Lower lobe of right lung (tissue), 2 donors: ENCODE measurements around the gene RAB21. TPM values are rescaled to one million over a fixed set of nuclear protein-coding genes. Genes with fewer than 3 reads are reported as not detected.

Source experiments
- ATAC-seq, 2 donors: fragments of 200-7000 bp; cut with Tn5 transposase; one replicate each; pipeline ENCODE4 v1.9.1; 2020 to 2022; ENCODE audit warnings: mild to moderate bottlenecking in 2 of 2, moderate library complexity in 2 of 2
- DNase-seq: peaks from one replicate; pipeline ENCODE4 v3.0.0-alpha.2; 2020
- H3K27ac ChIP-seq: fragments of 200-600 bp; one replicate; pipeline ENCODE4 v1.8.0; 2022
- H3K27me3 ChIP-seq: fragments of 200-600 bp; one replicate; pipeline ENCODE4 v1.8.0; 2022; ENCODE audit warnings: low read depth
- H3K36me3 ChIP-seq: fragments of 200-600 bp; one replicate; pipeline ENCODE4 v1.8.0; 2022; ENCODE audit warnings: mild to moderate bottlenecking
- H3K4me1 ChIP-seq: fragments of 200-600 bp; one replicate; pipeline ENCODE4 v1.8.0; 2022
- H3K4me3 ChIP-seq: fragments of 200-600 bp; one replicate; pipeline ENCODE4 v1.8.0; 2022; ENCODE audit warnings: mild to moderate bottlenecking
- H3K9me3 ChIP-seq: fragments of 200-600 bp; one replicate; pipeline ENCODE4 v1.8.0; 2022
- CTCF ChIP-seq: fragments of 200-600 bp; IDR thresholded peaks from one replicate; pipeline ENCODE4 v1.8.0; 2022; ENCODE audit warnings: antibody characterized with exemption, mild to moderate bottlenecking
- intact Hi-C: fragments of 100-400 bp; cut with DNase I; formaldehyde crosslinking; loops from one replicate; pipeline ENCODE4 v1.11.0; 2022
- total RNA-seq: library from RNA; stranded (reverse); fragmentation: NEBNext Ultra II Directional; extraction: Animal tissue kit (Norgen Biotek cat#: 25700); gene quantifications from one replicate; pipeline ENCODE4 v1.2.1, GENCODE V29; 2021
- donor health status: DM: no; HTN: yes; CAD: no; lungs with severe emphysema.

Gene RAB21
- total RNA-seq, 1 donor from 2014 or later, result 67.1 TPM

GRCh38 chr12:71787580-71787979 is 32.9 kb downstream of the RAB21 start:
- DNase-seq (no peak), ATAC-seq (no peak)
- no peak overlapping the region for H3K27ac ChIP-seq
- H3K9me3 ChIP-seq, result no peaks in the 10 kb centered on the region
- no peaks in the 10 kb centered on the region for H3K27me3 ChIP-seq
- no peak for TF ChIP-seq CTCF
- H3K4me3 ChIP-seq, result no peak overlapping the region
- H3K4me1 ChIP-seq, result no peaks in the 10 kb centered on the region
- H3K36me3 ChIP-seq, result peaks cover 52% of the 10 kb centered on the region
- intact Hi-C loops, result no loop called here

GRCh38 chr12:71790331-71790730 is 35.7 kb downstream of the RAB21 start:
- Histone ChIP-seq H3K27me3 (no peaks in the 10 kb centered on the region), H3K27ac (no peak overlapping the region), H3K9me3 (no peaks in the 10 kb centered on the region), H3K4me1 (no peaks in the 10 kb centered on the region), H3K4me3 (no peak overlapping the region), H3K36me3 (peaks cover 37% of the 10 kb centered on the region)
- intact Hi-C loops, result no loop called here
- TF ChIP-seq CTCF, result no peak
- ATAC-seq (no peak), DNase-seq (no peak)

GRCh38 chr12:71791473-71792150 is 36.9 kb downstream of the RAB21 start:
- Histone ChIP-seq H3K4me3 (no peak overlapping the region), H3K27me3 (no peaks in the 10 kb centered on the region), H3K9me3 (no peaks in the 10 kb centered on the region), H3K27ac (no peak overlapping the region), H3K4me1 (no peaks in the 10 kb centered on the region), H3K36me3 (peaks cover 25% of the 10 kb centered on the region)
- DNase-seq (no peak), ATAC-seq (no peak)
- no peak for TF ChIP-seq CTCF
- intact Hi-C loops, result no loop called here

- no peak for TF ChIP-seq CTCF
- no peak overlapping the region for H3K4me3 ChIP-seq
- DNase-seq, result no peak
- no peaks in the 10 kb centered on the region for H3K27me3 ChIP-seq
- H3K27ac ChIP-seq, result no peak overlapping the region
- peaks cover 17% of the 10 kb centered on the region for H3K36me3 ChIP-seq
- intact Hi-C loops, result no loop called here
- ATAC-seq, result no peak
- H3K4me1 ChIP-seq, result no peaks in the 10 kb centered on the region
- H3K9me3 ChIP-seq, result no peaks in the 10 kb centered on the region
Observed at GRCh38 chr12:71792599-71792998, 37.9 kb downstream of the RAB21 start.

- H3K27me3 ChIP-seq, result no peaks in the 10 kb centered on the region
- no peak overlapping the region for H3K27ac ChIP-seq
- DNase-seq, result no peak
- no peak for ATAC-seq
- intact Hi-C loops, result no loop called here
- H3K4me1 ChIP-seq, result peaks cover 7% of the 10 kb centered on the region
- no peaks in the 10 kb centered on the region for H3K36me3 ChIP-seq
- H3K4me3 ChIP-seq, result no peak overlapping the region
- TF ChIP-seq CTCF, result no peak
- H3K9me3 ChIP-seq, result no peaks in the 10 kb centered on the region
Observed at GRCh38 chr12:71795901-71796300, 41.2 kb downstream of the RAB21 start.
